Right lobe of liver (tissue), 4 donors: ENCODE measurements around the gene RBPJL.
A peak's percentile ranks its signal among the peaks of the same experiment; 100 is the strongest.

ENCODE experiments used
- CTCF ChIP-seq, 4 donors: fragments of 200-600 bp in 3 of 4; fragments of 450-650 bp in 1 of 4; IDR thresholded peaks; one replicate each; pipeline versions ENCODE4 v1.5.1 to v1.8.0; 2016 to 2022; ENCODE audit warnings: antibody characterized with exemption in 4 of 4, mild to moderate bottlenecking in 2 of 4
- POLR2A ChIP-seq: fragments of 450-650 bp; IDR thresholded peaks from one replicate; pipeline ENCODE4 v1.6.1; 2017; ENCODE audit warnings: antibody characterized with exemption, mild to moderate bottlenecking
- donor health status: DM: no; HTN: no; CAD: no.
- donor health status: DM: no; HTN: no; CAD: no.
- donor health status: DM: no; HTN: yes; CAD: no.

GRCh38 chr20:45294003-45294368, 12.7 kb upstream of the RBPJL start:
- peak in 1 of 4 donors; percentile 1 for TF ChIP-seq CTCF (IDR thresholded peaks at IDR 0.05)
- TF ChIP-seq POLR2A: no peak
